ENCODE data around the gene IGFBP5. TPM values are rescaled to one million over a fixed set of nuclear protein-coding genes. Genes with fewer than 3 reads are reported as not detected.

IGFBP5 gene
- total and polyA plus RNA-seq, 9 of the 15 experiments (the other 6 are each of a cell fraction or from before 2014, with no cell fraction given) = 0.01 to 1.9 (median 0.03) TPM; not detected in 6

- peak; percentile 44; the same call in 1 of the 2 replicates for TF ChIP-seq CEBPG (CRISPR knock-in tag; IDR thresholded peaks at IDR 0.05)
- peak in 1 of 2 experiments; percentile 47; a peak in 2 of 4 replicates for TF ChIP-seq CEBPG (tag; conservative IDR thresholded peaks at IDR 0.05 in 1 of 2, IDR thresholded peaks at IDR 0.05 in 1 of 2)
Observed at GRCh38 chr2:216698895-216699294, 3.5 kb upstream of the IGFBP5 start (continued).

GRCh38 chr2:216698293-216698692, 2.9 kb upstream of the IGFBP5 start:
- no peak for ATAC-seq
- H3K9ac ChIP-seq (ENCODE audit: insufficient read depth in 1 of 2, low read depth in 2 of 2, low read length in 2 of 2) = no peak overlapping the region
- H3K9me3 ChIP-seq (replicated peaks; ENCODE audit: control insufficient read depth, insufficient read depth, low read depth, low read length) = no peaks in the 10 kb centered on the region
- H3K27me3 ChIP-seq (ENCODE audit: control insufficient read depth in 2 of 2, insufficient read depth in 2 of 2, low read length in 2 of 2) = no peaks in the 10 kb centered on the region; a peak in 1 of 5 replicates
- H3K4me1 ChIP-seq (replicated peaks in 1 of 2; ENCODE audit: control insufficient read depth in 2 of 2, insufficient read depth in 2 of 2, low read length in 2 of 2) = peaks cover 0 to 9% of the 10 kb centered on the region in 2 experiments; a peak in 4 of 5 replicates
- no TSS peak for BruUV-seq (replicated peaks)
- WGBS (ENCODE audit: insufficient coverage, low coverage, missing lambda C conversion rate) = 0% methylated on average over 6 of the region's 6 CpGs
- H3K4me2 ChIP-seq (ENCODE audit: insufficient read depth, low read length) = no peak overlapping the region
- H2AFZ ChIP-seq (ENCODE audit: low read depth, low read length) = no peak overlapping the region
- H3K36me3 ChIP-seq (ENCODE audit: control insufficient read depth, insufficient read depth, low read length) = no peaks in the 10 kb centered on the region
- H3K27ac ChIP-seq (ENCODE audit: extremely low read depth, low read depth, low read length) = no peak overlapping the region
- H3K79me2 ChIP-seq (ENCODE audit: control insufficient read depth, insufficient read depth, low read length) = no peaks in the 10 kb centered on the region
- no peak overlapping the region for H3K4me3 ChIP-seq
- H4K20me1 ChIP-seq (replicated peaks; ENCODE audit: control insufficient read depth, insufficient read depth, low read length) = no peaks in the 10 kb centered on the region
- FAIRE-seq = no peak
- in situ Hi-C loops (cut with MboI) = loop anchor here (10.0 to 25.0 kb wide), 2 partner anchors 287 to 1014 kb away; no protein-coding TSS in a partner anchor
- CTCF ChIA-PET (ENCODE audit: low intra/inter-chr PET ratio) = interaction anchor here (0.6 to 1.2 kb wide), 5 partner anchors 119 to 468 kb away, joined by 3 to 4 read pairs (median 3); no protein-coding TSS in a partner anchor
- POLR2A ChIA-PET = interaction anchor here (1.1 kb wide), 1 partner anchor 8 kb away, joined by 3 read pairs; no protein-coding TSS in a partner anchor
- H3K9me1 ChIP-seq (ENCODE audit: control insufficient read depth, insufficient read depth, low read length) = no peaks in the 10 kb centered on the region
- DNase-seq (ENCODE audit: extremely low read depth in 1 of 4, low spot score in 3 of 4) = no peak
- intact Hi-C loops (cut with micrococcal nuclease) = loop anchor here (2.0 to 5.0 kb wide), 5 partner anchors 79 to 814 kb away; no protein-coding TSS in a partner anchor
- TF ChIP-seq MAFG (tag; conservative IDR thresholded peaks at IDR 0.05) (no peak), MXI1 (IDR thresholded peaks at IDR 0.05; ENCODE audit: low read depth, low read length) (no peak), ZNF277 (CRISPR knock-in tag; IDR thresholded peaks at IDR 0.05; ENCODE audit: borderline replicate concordance) (no peak), HMG20A (CRISPR knock-in tag; conservative IDR thresholded peaks at IDR 0.05) (no peak), MEIS2 (IDR thresholded peaks at IDR 0.05; ENCODE audit: partially characterized antibody) (peak; percentile 81), POLR2G (IDR thresholded peaks at IDR 0.05; ENCODE audit: low read depth, low read length) (no peak), TFAM (CRISPR knock-in tag; conservative IDR thresholded peaks at IDR 0.05) (no peak), ZFPM2 (CRISPR knock-in tag; IDR thresholded peaks at IDR 0.05) (no peak), YBX1 (IDR thresholded peaks at IDR 0.05) (no peak), ZNF780A (CRISPR knock-in tag; IDR thresholded peaks at IDR 0.05) (no peak), HDAC2 (IDR thresholded peaks at IDR 0.05) (no peak), MCM3 (IDR thresholded peaks at IDR 0.05) (no peak)
- TF ChIP-seq, protein P1, sequence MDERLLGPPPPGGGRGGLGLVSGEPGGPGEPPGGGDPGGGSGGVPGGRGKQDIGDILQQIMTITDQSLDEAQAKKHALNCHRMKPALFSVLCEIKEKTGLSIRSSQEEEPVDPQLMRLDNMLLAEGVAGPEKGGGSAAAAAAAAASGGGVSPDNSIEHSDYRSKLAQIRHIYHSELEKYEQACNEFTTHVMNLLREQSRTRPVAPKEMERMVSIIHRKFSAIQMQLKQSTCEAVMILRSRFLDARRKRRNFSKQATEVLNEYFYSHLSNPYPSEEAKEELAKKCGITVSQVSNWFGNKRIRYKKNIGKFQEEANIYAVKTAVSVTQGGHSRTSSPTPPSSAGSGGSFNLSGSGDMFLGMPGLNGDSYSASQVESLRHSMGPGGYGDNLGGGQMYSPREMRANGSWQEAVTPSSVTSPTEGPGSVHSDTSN (CRISPR knock-in tag; IDR thresholded peaks at IDR 0.05; ENCODE audit: low read depth) = no peak
- TF ChIP-seq, protein P1 (tag; conservative IDR thresholded peaks at IDR 0.05; ENCODE audit: low read depth) = peak; percentile 43
- TF ChIP-seq, protein P2, sequence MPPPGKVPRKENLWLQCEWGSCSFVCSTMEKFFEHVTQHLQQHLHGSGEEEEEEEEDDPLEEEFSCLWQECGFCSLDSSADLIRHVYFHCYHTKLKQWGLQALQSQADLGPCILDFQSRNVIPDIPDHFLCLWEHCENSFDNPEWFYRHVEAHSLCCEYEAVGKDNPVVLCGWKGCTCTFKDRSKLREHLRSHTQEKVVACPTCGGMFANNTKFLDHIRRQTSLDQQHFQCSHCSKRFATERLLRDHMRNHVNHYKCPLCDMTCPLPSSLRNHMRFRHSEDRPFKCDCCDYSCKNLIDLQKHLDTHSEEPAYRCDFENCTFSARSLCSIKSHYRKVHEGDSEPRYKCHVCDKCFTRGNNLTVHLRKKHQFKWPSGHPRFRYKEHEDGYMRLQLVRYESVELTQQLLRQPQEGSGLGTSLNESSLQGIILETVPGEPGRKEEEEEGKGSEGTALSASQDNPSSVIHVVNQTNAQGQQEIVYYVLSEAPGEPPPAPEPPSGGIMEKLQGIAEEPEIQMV (tag; conservative IDR thresholded peaks at IDR 0.05; ENCODE audit: low read depth) = no peak

Measured in K562 (cell line).